ENCODE data around the gene CERS5.
"Not testable (repeated sequence)": the region's sequence is repeated elsewhere in the genome, so short reads cannot be mapped to it uniquely, and the experiment has no call there.

CERS5 gene

GRCh38 chr12:50089730-50090129 is 77.4 kb downstream of the CERS5 start:
- Mint-ChIP-seq H3K27ac (no peak overlapping the region), H3K4me3 (no peak overlapping the region), H3K4me1 (ENCODE audit: low read depth) (peaks cover 34% of the 10 kb centered on the region), H3K36me3 (ENCODE audit: low read depth) (peaks cover 88% of the 10 kb centered on the region), H3K27me3 (no peaks in the 10 kb centered on the region), H3K9me3 (no peaks in the 10 kb centered on the region)
- DNase-seq = no peak

- Mint-ChIP-seq H3K36me3 (ENCODE audit: low read depth) (peaks cover 81% of the 10 kb centered on the region), H3K27me3 (no peaks in the 10 kb centered on the region), H3K4me3 (peak overlapping the region; percentile 16), H3K27ac (peak overlapping the region; percentile 63), H3K4me1 (ENCODE audit: low read depth) (peaks cover 36% of the 10 kb centered on the region), H3K9me3 (no peaks in the 10 kb centered on the region)
- DNase-seq = no peak
Measured at GRCh38 chr12:50088577-50089335, 78.4 kb downstream of the CERS5 start.

- Mint-ChIP-seq H3K27ac (peak overlapping the region; percentile 63), H3K36me3 (ENCODE audit: low read depth) (peaks cover 74% of the 10 kb centered on the region), H3K4me3 (no peak overlapping the region), H3K9me3 (no peaks in the 10 kb centered on the region), H3K27me3 (no peaks in the 10 kb centered on the region), H3K4me1 (ENCODE audit: low read depth) (peaks cover 40% of the 10 kb centered on the region)
- no peak for DNase-seq
Measured at GRCh38 chr12:50087995-50088394, 79.2 kb downstream of the CERS5 start.

GRCh38 chr12:50087151-50087550 is 80.0 kb downstream of the CERS5 start:
- Mint-ChIP-seq H3K27ac (peak overlapping the region; percentile 63), H3K4me1 (ENCODE audit: low read depth) (peaks cover 40% of the 10 kb centered on the region), H3K36me3 (ENCODE audit: low read depth) (peaks cover 67% of the 10 kb centered on the region), H3K4me3 (no peak overlapping the region), H3K27me3 (no peaks in the 10 kb centered on the region), H3K9me3 (no peaks in the 10 kb centered on the region)
- DNase-seq = no peak

- H3K36me3 Mint-ChIP-seq (ENCODE audit: low read depth) = peaks cover 60% of the 10 kb centered on the region
Measured at GRCh38 chr12:50086148-50086547, 81.0 kb downstream of the CERS5 start.

GRCh38 chr12:50085615-50086072 is 81.5 kb downstream of the CERS5 start:
- peaks cover 55% of the 10 kb centered on the region for H3K36me3 Mint-ChIP-seq (ENCODE audit: low read depth)
- peaks cover 40% of the 10 kb centered on the region for H3K4me1 Mint-ChIP-seq (ENCODE audit: low read depth)
- DNase-seq = no peak

More at GRCh38 chr12:50086148-50086547, 81.0 kb downstream of the CERS5 start:
- Mint-ChIP-seq H3K27me3 (no peaks in the 10 kb centered on the region), H3K4me3 (peak overlapping the region; percentile 90), H3K9me3 (no peaks in the 10 kb centered on the region), H3K27ac (peak overlapping the region; percentile 97), H3K4me1 (ENCODE audit: low read depth) (peaks cover 40% of the 10 kb centered on the region)
- DNase-seq = no peak

GRCh38 chr12:50084775-50085614 is 82.2 kb downstream of the CERS5 start, which contains the start of gene SMARCD1:
Gene SMARCD1 (plus strand): TSS chr12:50085342. CDS start chr12:50085370, 28 bp downstream.
- peak within 1 kb of the TSS; percentile 90 for H3K4me3 Mint-ChIP-seq
- peak; percentile 90 for DNase-seq
- H3K27me3 Mint-ChIP-seq = no peaks in the 10 kb centered on the region
- H3K9me3 Mint-ChIP-seq = no peaks in the 10 kb centered on the region
- peak within 1 kb of the TSS; percentile 97 for H3K27ac Mint-ChIP-seq
- H3K36me3 Mint-ChIP-seq (ENCODE audit: low read depth) = peaks cover 51% of the 10 kb centered on the region
- peaks cover 40% of the 10 kb centered on the region for H3K4me1 Mint-ChIP-seq (ENCODE audit: low read depth)

More at GRCh38 chr12:50085615-50086072, 81.5 kb downstream of the CERS5 start:
- Mint-ChIP-seq H3K27ac (peak overlapping the region; percentile 97), H3K27me3 (no peaks in the 10 kb centered on the region), H3K9me3 (no peaks in the 10 kb centered on the region), H3K4me3 (peak overlapping the region; percentile 90)

GRCh38 chr12:50084409-50084774 is 82.8 kb downstream of the CERS5 start:
- peaks cover 40% of the 10 kb centered on the region for H3K4me1 Mint-ChIP-seq (ENCODE audit: low read depth)
- peak overlapping the region; percentile 97 for H3K27ac Mint-ChIP-seq
- H3K27me3 Mint-ChIP-seq, H3K9me3 Mint-ChIP-seq, DNase-seq: not testable (repeated sequence)
- peak overlapping the region; percentile 90 for H3K4me3 Mint-ChIP-seq
- peaks cover 45% of the 10 kb centered on the region for H3K36me3 Mint-ChIP-seq (ENCODE audit: low read depth)

- Mint-ChIP-seq H3K27ac (peak overlapping the region; percentile 87), H3K4me1 (ENCODE audit: low read depth) (peaks cover 33% of the 10 kb centered on the region), H3K36me3 (ENCODE audit: low read depth) (peaks cover 34% of the 10 kb centered on the region), H3K27me3 (no peaks in the 10 kb centered on the region), H3K9me3 (no peaks in the 10 kb centered on the region), H3K4me3 (peak overlapping the region; percentile 67)
- no peak for DNase-seq
Measured at GRCh38 chr12:50083301-50083700, 83.9 kb downstream of the CERS5 start.

- H3K27ac Mint-ChIP-seq = peak overlapping the region; percentile 45
- DNase-seq = no peak
- H3K4me3 Mint-ChIP-seq = no peak overlapping the region
- peaks cover 27% of the 10 kb centered on the region for H3K36me3 Mint-ChIP-seq (ENCODE audit: low read depth)
- no peaks in the 10 kb centered on the region for H3K9me3 Mint-ChIP-seq
- no peaks in the 10 kb centered on the region for H3K27me3 Mint-ChIP-seq
- peaks cover 26% of the 10 kb centered on the region for H3K4me1 Mint-ChIP-seq (ENCODE audit: low read depth)
Measured at GRCh38 chr12:50082644-50083043, 84.5 kb downstream of the CERS5 start.

GRCh38 chr12:50081096-50081808 is 85.9 kb downstream of the CERS5 start:
- Mint-ChIP-seq H3K4me1 (ENCODE audit: low read depth) (peaks cover 14% of the 10 kb centered on the region), H3K36me3 (ENCODE audit: low read depth) (peaks cover 14% of the 10 kb centered on the region), H3K4me3 (no peak overlapping the region), H3K9me3 (no peaks in the 10 kb centered on the region), H3K27me3 (no peaks in the 10 kb centered on the region), H3K27ac (no peak overlapping the region)
- DNase-seq = no peak

GRCh38 chr12:50079771-50080170 is 87.4 kb downstream of the CERS5 start:
- no peak overlapping the region for H3K27ac Mint-ChIP-seq

More at GRCh38 chr12:50079771-50080170, 87.4 kb downstream of the CERS5 start:
- Mint-ChIP-seq H3K27me3 (no peaks in the 10 kb centered on the region), H3K36me3 (ENCODE audit: low read depth) (peaks cover 4% of the 10 kb centered on the region), H3K4me3 (no peak overlapping the region), H3K9me3 (no peaks in the 10 kb centered on the region), H3K4me1 (ENCODE audit: low read depth) (peaks cover 10% of the 10 kb centered on the region)
- DNase-seq = no peak
